GM12874 (cell line): ENCODE measurements around the gene INTS3.

ENCODE experiments used
- TF ChIP-seq, protein P1 (sequence below): IDR thresholded peaks from 2 replicates; pipeline ENCODE4 v1.5.1; 2011; ENCODE audit warnings: low read depth, mild to moderate bottlenecking, control low read depth, low read length, moderate library complexity; ENCODE audit not compliant: insufficient read depth

The INTS3 gene

GRCh38 chr1:153780551-153780950 lies 52.7 kb downstream of the INTS3 start:
- TF ChIP-seq, protein P1, sequence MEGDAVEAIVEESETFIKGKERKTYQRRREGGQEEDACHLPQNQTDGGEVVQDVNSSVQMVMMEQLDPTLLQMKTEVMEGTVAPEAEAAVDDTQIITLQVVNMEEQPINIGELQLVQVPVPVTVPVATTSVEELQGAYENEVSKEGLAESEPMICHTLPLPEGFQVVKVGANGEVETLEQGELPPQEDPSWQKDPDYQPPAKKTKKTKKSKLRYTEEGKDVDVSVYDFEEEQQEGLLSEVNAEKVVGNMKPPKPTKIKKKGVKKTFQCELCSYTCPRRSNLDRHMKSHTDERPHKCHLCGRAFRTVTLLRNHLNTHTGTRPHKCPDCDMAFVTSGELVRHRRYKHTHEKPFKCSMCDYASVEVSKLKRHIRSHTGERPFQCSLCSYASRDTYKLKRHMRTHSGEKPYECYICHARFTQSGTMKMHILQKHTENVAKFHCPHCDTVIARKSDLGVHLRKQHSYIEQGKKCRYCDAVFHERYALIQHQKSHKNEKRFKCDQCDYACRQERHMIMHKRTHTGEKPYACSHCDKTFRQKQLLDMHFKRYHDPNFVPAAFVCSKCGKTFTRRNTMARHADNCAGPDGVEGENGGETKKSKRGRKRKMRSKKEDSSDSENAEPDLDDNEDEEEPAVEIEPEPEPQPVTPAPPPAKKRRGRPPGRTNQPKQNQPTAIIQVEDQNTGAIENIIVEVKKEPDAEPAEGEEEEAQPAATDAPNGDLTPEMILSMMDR = no peak

- TF ChIP-seq, protein P1 = no peak
Measured at GRCh38 chr1:153783233-153784190, 55.7 kb downstream of the INTS3 start.

GRCh38 chr1:153786038-153786790 lies 58.4 kb downstream of the INTS3 start:
- TF ChIP-seq, protein P1 = no peak

DNA sequence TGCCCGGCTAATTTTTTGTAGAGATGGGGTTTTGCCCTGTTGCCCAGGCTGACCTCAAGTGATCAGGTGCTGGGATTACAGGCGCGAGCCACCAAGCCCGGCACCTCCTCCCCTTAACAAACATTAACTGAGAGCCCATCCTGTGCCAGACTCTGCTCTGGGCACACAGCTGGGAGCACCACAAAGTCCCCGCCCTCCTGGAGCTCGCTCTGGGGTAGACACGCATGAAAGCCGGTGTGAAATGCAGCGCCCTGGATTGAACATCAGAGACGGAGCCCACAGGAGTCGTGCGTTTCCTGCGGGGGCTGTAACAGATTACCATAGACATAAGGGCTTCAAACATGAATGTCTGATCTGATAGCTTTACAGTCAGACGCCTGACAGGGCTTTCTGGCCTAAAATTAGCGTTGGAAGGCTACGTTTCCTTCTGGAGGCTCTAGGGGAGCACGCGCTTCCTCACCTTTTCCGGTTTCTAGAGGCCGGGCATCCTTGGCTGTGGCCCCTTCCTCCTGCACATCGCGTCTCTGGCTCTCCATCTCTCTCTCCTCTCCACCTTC lies 61.7 kb downstream of the INTS3 start:
- TF ChIP-seq, protein P1 = no peak

GRCh38 chr1:153790313-153790965 lies 62.6 kb downstream of the INTS3 start:
- TF ChIP-seq, protein P1 = no peak

DNA sequence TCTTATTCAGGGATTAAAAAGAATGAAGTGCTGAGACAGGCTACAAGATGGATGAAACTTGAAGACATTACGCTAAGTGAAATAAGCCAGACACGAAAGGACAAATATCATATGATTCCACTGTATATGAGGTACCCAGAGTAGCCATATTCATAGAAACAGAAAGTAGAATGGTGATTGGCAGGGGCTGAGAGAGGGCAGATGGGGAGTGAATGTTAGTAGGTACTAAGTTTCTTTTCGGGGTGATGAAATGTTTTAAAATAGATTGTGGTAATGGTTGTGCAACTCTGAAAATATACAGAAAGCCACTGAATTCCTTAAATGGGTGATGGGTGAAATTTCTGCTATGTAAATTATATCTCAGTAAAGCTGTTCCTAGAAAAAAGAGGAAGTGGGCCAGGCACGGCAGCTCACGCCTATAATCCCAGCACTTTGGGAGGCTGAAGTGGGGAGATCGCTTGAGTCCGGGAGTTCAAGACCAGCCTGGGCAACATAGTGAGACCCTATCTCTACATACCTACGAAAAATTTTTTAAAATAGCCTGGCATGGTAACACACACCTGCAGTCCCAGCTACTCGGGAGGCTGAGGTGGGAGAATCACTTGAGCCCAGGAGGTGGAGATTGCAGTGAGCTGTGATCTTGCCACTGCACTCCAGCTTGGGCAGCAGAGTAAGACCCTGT lies 63.3 kb downstream of the INTS3 start:
- TF ChIP-seq, protein P1 = no peak
